ENCODE data around the gene PGM1. TPM values are rescaled to one million over a fixed set of nuclear protein-coding genes. Genes with fewer than 3 reads are reported as not detected.

Gene PGM1
- polyA plus RNA-seq, 3 donors, result 8.2 to 39.8 (median 28.7) TPM

GRCh38 chr1:63617450-63617849, 24.2 kb downstream of the PGM1 start:
- Histone ChIP-seq H3K27ac (ENCODE audit: low read depth in 1 of 2, low read length in 2 of 2) (no peak overlapping the region), H2AFZ (ENCODE audit: insufficient read depth, low read depth, low read length, poor library complexity, severe bottlenecking) (no peak overlapping the region), H3K9ac (ENCODE audit: insufficient read depth, low read length, poor library complexity, severe bottlenecking) (no peak overlapping the region), H3K27me3 (ENCODE audit: control insufficient read depth in 2 of 2, insufficient read depth in 2 of 2, low read length in 2 of 2) (no peaks in the 10 kb centered on the region), H3K4me3 (replicated peaks in 1 of 3; ENCODE audit: low read depth in 2 of 3, low read length in 3 of 3) (no peak overlapping the region), H3K9me3 (replicated peaks in 1 of 2; ENCODE audit: control insufficient read depth in 1 of 2, insufficient read depth in 1 of 2, low read length in 2 of 2) (no peaks in the 10 kb centered on the region), H4K20me1 (ENCODE audit: insufficient read depth, low read length) (no peaks in the 10 kb centered on the region), H3K4me1 (ENCODE audit: control insufficient read depth in 1 of 2, insufficient read depth in 2 of 2, low read length in 2 of 2) (peaks cover 4 to 7% of the 10 kb centered on the region in 2 donors), H3K4me2 (replicated peaks; ENCODE audit: extremely low read depth, low read length, poor library complexity, severe bottlenecking) (no peak overlapping the region), H3K79me2 (ENCODE audit: insufficient read depth, low read length) (peaks cover 12% of the 10 kb centered on the region), H3K36me3 (replicated peaks in 1 of 2; ENCODE audit: control insufficient read depth in 1 of 2, insufficient read depth in 2 of 2, low read length in 2 of 2) (peaks cover 0 to 7% of the 10 kb centered on the region in 2 donors)
- Mint-ChIP-seq H3K27ac (no peak overlapping the region), H3K36me3 (peaks cover 10 to 13% of the 10 kb centered on the region in 2 donors), H3K4me3 (no peak overlapping the region), H3K9me3 (no peaks in the 10 kb centered on the region), H3K27me3 (ENCODE audit: low read depth in 3 of 3) (peaks cover 0 to 1% (median 0%) of the 10 kb centered on the region in 3 donors), H3K4me1 (peaks cover 13% of the 10 kb centered on the region)
- WGBS (ENCODE audit: insufficient coverage), result 100% methylated on average over 2 of the region's 6 CpGs
- DNase-seq, result no peak
- TF ChIP-seq CTCF (IDR thresholded peaks at IDR 0.05), result no peak
- intact Hi-C loops (cut with micrococcal nuclease), result loop anchor here (2.0 to 5.0 kb wide), 3 partner anchors 519 to 630 kb away; no protein-coding TSS in a partner anchor

GRCh38 chr1:63618011-63618410, 24.8 kb downstream of the PGM1 start:
- Histone ChIP-seq H3K79me2 (ENCODE audit: insufficient read depth, low read length) (peaks cover 7% of the 10 kb centered on the region), H3K9me3 (replicated peaks in 1 of 2; ENCODE audit: control insufficient read depth in 1 of 2, insufficient read depth in 1 of 2, low read length in 2 of 2) (no peaks in the 10 kb centered on the region), H3K4me1 (ENCODE audit: control insufficient read depth in 1 of 2, insufficient read depth in 2 of 2, low read length in 2 of 2) (peaks cover 0 to 1% of the 10 kb centered on the region in 2 donors), H3K4me3 (replicated peaks in 1 of 3; ENCODE audit: low read depth in 2 of 3, low read length in 3 of 3) (no peak overlapping the region), H2AFZ (ENCODE audit: insufficient read depth, low read depth, low read length, poor library complexity, severe bottlenecking) (no peak overlapping the region), H4K20me1 (ENCODE audit: insufficient read depth, low read length) (no peaks in the 10 kb centered on the region), H3K9ac (ENCODE audit: insufficient read depth, low read length, poor library complexity, severe bottlenecking) (no peak overlapping the region), H3K27me3 (ENCODE audit: control insufficient read depth in 2 of 2, insufficient read depth in 2 of 2, low read length in 2 of 2) (no peaks in the 10 kb centered on the region), H3K36me3 (replicated peaks in 1 of 2; ENCODE audit: control insufficient read depth in 1 of 2, insufficient read depth in 2 of 2, low read length in 2 of 2) (peaks cover 0 to 7% of the 10 kb centered on the region in 2 donors), H3K4me2 (replicated peaks; ENCODE audit: extremely low read depth, low read length, poor library complexity, severe bottlenecking) (no peak overlapping the region), H3K27ac (ENCODE audit: low read depth in 1 of 2, low read length in 2 of 2) (no peak overlapping the region)
- Mint-ChIP-seq H3K27ac (no peak overlapping the region), H3K36me3 (peaks cover 10 to 13% of the 10 kb centered on the region in 2 donors), H3K27me3 (ENCODE audit: low read depth in 3 of 3) (peaks cover 0 to 1% (median 0%) of the 10 kb centered on the region in 3 donors), H3K9me3 (no peaks in the 10 kb centered on the region), H3K4me3 (no peak overlapping the region), H3K4me1 (peaks cover 8% of the 10 kb centered on the region)
- intact Hi-C loops (cut with micrococcal nuclease), result loop anchor here in 1 of 2 donors (5.0 kb wide), 1 partner anchor 629 kb away; no protein-coding TSS in a partner anchor
- no peak for DNase-seq
- no peak for TF ChIP-seq CTCF (IDR thresholded peaks at IDR 0.05)

All from CD14-positive monocyte (primary cell).